Stomach (tissue), 9 donors: ENCODE data around the gene HASPIN. TPM values are rescaled to one million over a fixed set of nuclear protein-coding genes. Genes with fewer than 3 reads are reported as not detected.

ENCODE experiments used
- DNase-seq, 2 donors: peaks; one replicate each; pipeline versions ENCODE4 v3.0.0 to v3.0.0-alpha.2; 2013 to 2019
- H3K27ac ChIP-seq, 5 donors: fragments of 200-600 bp in 4 of 5; sonication (generic) in 4 of 5; one replicate each; pipeline ENCODE4 v1.5.1; 2013 to 2019; ENCODE audit warnings: mild to moderate bottlenecking in 1 of 5, moderate library complexity in 1 of 5
- H3K27me3 ChIP-seq, 3 donors: fragments of 200-600 bp; sonication (generic); one replicate each; pipeline ENCODE4 v1.5.1; 2017 to 2019; ENCODE audit warnings: mixed run types in 1 of 3
- H3K36me3 ChIP-seq, 4 donors: fragments of 200-600 bp; sonication (generic); 1 replicate in 3 of 4; 2 replicates in 1 of 4; pipeline ENCODE4 v1.5.1; 2016 to 2019
- H3K4me1 ChIP-seq, 4 donors: fragments of 200-600 bp; sonication (generic); one replicate each; pipeline ENCODE4 v1.5.1; 2016 to 2019
- H3K4me3 ChIP-seq, 4 donors: fragments of 200-600 bp; sonication (generic) in 3 of 4; one replicate each; pipeline ENCODE4 v1.5.1; 2016 to 2019; ENCODE audit warnings: mild to moderate bottlenecking in 1 of 4
- H3K9me3 ChIP-seq, 4 donors: fragments of 200-600 bp; sonication (generic); one replicate each; pipeline ENCODE4 v1.5.1; 2016 to 2019
- EP300 ChIP-seq: sonication (generic); formaldehyde crosslinking; IDR thresholded peaks from one replicate; pipeline ENCODE4 v1.6.1; 2017; ENCODE audit warnings: antibody characterized with exemption
- POLR2A ChIP-seq, 4 donors: fragments of 450-650 bp; IDR thresholded peaks; one replicate each; pipeline ENCODE4 v1.6.1; 2016; ENCODE audit warnings: antibody characterized with exemption in 4 of 4, control low read depth in 2 of 4, mild to moderate bottlenecking in 1 of 4, moderate library complexity in 1 of 4
- POLR2AphosphoS5 ChIP-seq, 3 donors: sonication (generic); formaldehyde crosslinking; IDR thresholded peaks; one replicate each; pipeline ENCODE4 v1.6.1; 2016; ENCODE audit warnings: antibody characterized with exemption in 3 of 3
- WGBS, 5 donors: extraction: QIAGEN DNeasy Blood & Tissue Kit in 3 of 5; methylation state at CpG; one replicate each; pipeline versions ENCODE4 v1.1.5 to v1.1.7; 2013 to 2018; 5-methylcytosine and 5-hydroxymethylcytosine counted together
- intact Hi-C: fragments of 100-400 bp; cut with DNase I; formaldehyde crosslinking; loops from one replicate; pipeline ENCODE4 v1.15.1; 2023; ENCODE audit warnings: low total_unique reads
- polyA plus RNA-seq, 3 donors: library from polyadenylated mRNA; stranded (reverse); fragments of 200-250 nt; gene quantifications; one replicate each; pipeline ENCODE4 v1.2.3, GENCODE V29; 2013
- total RNA-seq, 5 donors: library from RNA; depleted of rRNA; stranded (reverse); fragments of >200 nt; gene quantifications; one replicate each; pipeline versions ENCODE4 v1.1.0 to v1.2.3, GENCODE V29; 2014 to 2016
- TF ChIP-seq, protein P1 (sequence below), 7 experiments: fragments of 450-650 bp in 4 of 7; fragments of 200-600 bp in 3 of 7; sonication (generic) in 3 of 7; IDR thresholded peaks; one replicate each; pipeline ENCODE4 v1.5.1; 2016 to 2019; ENCODE audit warnings: antibody characterized with exemption in 7 of 7, control low read depth in 2 of 7, mild to moderate bottlenecking in 1 of 7
- donor health status: healthy with polysubstance abuse.
- donor health status: Bipolar disorder and iron deficiency.
- donor health status: healthy.

HASPIN gene
- total and polyA plus RNA-seq, 8 donors, result 0.30 to 0.89 (median 0.68) TPM; not detected in 3

DNA sequence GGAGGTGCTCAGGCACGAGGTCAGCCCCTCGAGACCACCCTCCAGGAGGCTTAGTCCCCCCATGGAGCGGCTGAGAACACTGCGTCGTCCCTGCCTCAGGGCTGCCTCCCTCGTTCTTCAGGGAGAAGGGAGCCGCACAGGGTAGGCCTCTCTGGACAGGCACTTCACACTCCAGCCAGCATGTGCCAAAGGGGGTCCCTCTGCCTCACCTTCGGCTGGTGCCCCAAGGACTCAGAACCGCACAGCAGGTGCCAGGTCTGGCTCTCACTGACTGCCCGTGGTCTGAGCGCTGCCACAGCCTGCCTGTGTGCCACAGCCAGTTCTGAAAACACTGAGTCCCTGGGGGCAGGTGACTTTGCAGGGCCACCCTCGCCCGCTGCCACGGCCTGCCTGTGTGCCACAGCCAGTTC, 34.8 kb upstream of the HASPIN start:
- Histone ChIP-seq H3K27ac (no peak overlapping the region), H3K9me3 (no peaks in the 10 kb centered on the region), H3K27me3 (peaks cover 0 to 66% (median 13%) of the 10 kb centered on the region in 3 donors), H3K4me3 (no peak overlapping the region), H3K36me3 (peaks cover 0 to 3% (median 0%) of the 10 kb centered on the region in 4 donors), H3K4me1 (peaks cover 0 to 5% (median 0%) of the 10 kb centered on the region in 4 donors)
- WGBS, 5 donors, result 63 to 83% (median 75%) methylated on average over 4 to 13 of the region's 14 CpGs
- DNase-seq, result no peak
- no peak for TF ChIP-seq EP300
- no peak for TF ChIP-seq POLR2A (IDR thresholded peaks at IDR 0.05)
- TF ChIP-seq POLR2AphosphoS5 (IDR thresholded peaks at IDR 0.05), result no peak
- TF ChIP-seq, protein P1, sequence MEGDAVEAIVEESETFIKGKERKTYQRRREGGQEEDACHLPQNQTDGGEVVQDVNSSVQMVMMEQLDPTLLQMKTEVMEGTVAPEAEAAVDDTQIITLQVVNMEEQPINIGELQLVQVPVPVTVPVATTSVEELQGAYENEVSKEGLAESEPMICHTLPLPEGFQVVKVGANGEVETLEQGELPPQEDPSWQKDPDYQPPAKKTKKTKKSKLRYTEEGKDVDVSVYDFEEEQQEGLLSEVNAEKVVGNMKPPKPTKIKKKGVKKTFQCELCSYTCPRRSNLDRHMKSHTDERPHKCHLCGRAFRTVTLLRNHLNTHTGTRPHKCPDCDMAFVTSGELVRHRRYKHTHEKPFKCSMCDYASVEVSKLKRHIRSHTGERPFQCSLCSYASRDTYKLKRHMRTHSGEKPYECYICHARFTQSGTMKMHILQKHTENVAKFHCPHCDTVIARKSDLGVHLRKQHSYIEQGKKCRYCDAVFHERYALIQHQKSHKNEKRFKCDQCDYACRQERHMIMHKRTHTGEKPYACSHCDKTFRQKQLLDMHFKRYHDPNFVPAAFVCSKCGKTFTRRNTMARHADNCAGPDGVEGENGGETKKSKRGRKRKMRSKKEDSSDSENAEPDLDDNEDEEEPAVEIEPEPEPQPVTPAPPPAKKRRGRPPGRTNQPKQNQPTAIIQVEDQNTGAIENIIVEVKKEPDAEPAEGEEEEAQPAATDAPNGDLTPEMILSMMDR (IDR thresholded peaks at IDR 0.05), result no peak
- intact Hi-C loops, result no loop called here

DNA sequence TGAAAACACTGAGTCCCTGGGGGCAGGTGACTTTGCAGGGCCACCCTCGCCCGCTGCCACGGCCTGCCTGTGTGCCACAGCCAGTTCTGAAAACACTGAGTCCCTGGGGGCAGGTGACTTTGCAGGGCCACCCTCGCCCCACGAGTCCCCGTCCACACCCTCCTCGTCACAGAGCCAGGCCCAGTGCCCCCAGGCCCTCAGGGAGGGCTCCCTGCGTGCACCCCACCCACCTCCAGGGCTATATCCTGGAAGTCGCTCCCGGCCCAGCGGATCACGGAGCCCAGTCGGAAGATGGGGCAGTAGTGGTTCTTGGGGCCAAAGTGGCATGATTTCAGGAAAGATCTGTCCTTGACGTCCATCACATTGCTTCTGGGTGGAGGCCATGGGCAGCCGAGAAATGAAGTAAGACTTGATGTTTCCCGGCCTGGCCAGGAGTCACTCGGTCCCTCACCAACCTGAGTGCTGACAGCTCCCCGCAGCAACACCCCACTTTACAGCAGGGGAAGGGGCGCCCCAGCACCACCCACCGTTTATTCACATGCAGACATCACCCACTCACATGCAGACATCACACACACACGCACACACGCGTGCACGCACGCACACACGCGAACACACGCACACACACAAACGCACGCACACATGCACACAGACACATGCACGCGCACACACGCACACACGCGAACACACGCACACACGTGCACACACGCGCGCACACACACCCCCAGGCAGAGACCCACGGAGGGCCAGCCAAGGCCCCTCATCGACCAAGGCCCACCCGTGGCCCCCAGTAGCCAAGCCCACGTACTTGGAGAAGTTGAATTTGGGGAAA, 34.2 kb upstream of the HASPIN start:
- no peaks in the 10 kb centered on the region for H3K9me3 ChIP-seq
- no peak for DNase-seq
- peaks cover 0 to 5% (median under 1%) of the 10 kb centered on the region in 4 donors for H3K4me1 ChIP-seq
- H3K4me3 ChIP-seq, result no peak overlapping the region
- WGBS, 5 donors, result 86 to 90% (median 87%) methylated on average over 34 to 42 of the region's 44 CpGs
- TF ChIP-seq POLR2AphosphoS5 (IDR thresholded peaks at IDR 0.05) (no peak), POLR2A (IDR thresholded peaks at IDR 0.05) (no peak), EP300 (no peak)
- TF ChIP-seq, protein P1 (IDR thresholded peaks at IDR 0.05), result no peak
- H3K36me3 ChIP-seq, result peaks cover 0 to 3% (median 0%) of the 10 kb centered on the region in 4 donors
- peaks cover 0 to 66% (median 8%) of the 10 kb centered on the region in 3 donors for H3K27me3 ChIP-seq
- intact Hi-C loops, result no loop called here
- H3K27ac ChIP-seq, result no peak overlapping the region

DNA sequence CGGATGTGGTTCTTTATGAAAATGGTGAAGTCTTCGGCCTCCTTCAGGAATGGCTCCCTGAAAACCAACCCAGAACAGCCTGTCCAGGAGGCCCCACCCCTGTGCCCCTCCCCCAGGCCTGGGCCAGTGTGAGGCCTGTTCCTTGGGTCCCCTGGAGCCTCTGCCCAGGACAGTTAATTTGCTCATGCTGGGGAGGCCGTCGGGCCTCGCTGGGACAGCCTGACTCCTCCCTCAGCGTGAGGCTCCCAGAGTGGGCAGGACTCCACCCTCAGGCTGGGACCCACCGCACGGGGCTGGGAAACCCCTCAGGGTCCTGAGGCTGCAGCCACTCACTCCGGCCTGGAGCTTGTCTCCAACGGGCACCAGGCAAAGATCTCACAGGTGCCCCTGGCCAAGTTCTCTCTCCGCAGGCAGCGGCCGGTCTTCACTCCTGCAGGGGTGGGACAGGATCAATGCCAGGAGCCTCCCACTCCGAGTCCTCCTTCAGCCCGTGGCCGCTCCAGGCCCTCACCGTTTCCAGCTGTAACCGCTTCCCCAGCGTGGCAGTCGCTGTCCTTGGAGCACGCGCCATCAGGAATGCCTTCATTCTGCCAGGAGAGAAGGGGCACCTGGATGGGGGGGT, 33.5 kb upstream of the HASPIN start:
- Histone ChIP-seq H3K27ac (no peak overlapping the region), H3K4me1 (peaks cover 3 to 12% (median 6%) of the 10 kb centered on the region in 4 donors), H3K36me3 (peaks cover 0 to 3% (median 0%) of the 10 kb centered on the region in 4 donors), H3K4me3 (no peak overlapping the region), H3K27me3 (peaks cover 0 to 66% (median 10%) of the 10 kb centered on the region in 3 donors), H3K9me3 (no peaks in the 10 kb centered on the region)
- DNase-seq, result no peak
- WGBS, 5 donors, result 75 to 85% (median 82%) methylated on average over 16 to 22 of the region's 22 CpGs
- TF ChIP-seq POLR2AphosphoS5 (IDR thresholded peaks at IDR 0.05) (no peak), POLR2A (IDR thresholded peaks at IDR 0.05) (no peak), EP300 (no peak)
- TF ChIP-seq, protein P1 (IDR thresholded peaks at IDR 0.05), result no peak
- intact Hi-C loops, result no loop called here

DNA sequence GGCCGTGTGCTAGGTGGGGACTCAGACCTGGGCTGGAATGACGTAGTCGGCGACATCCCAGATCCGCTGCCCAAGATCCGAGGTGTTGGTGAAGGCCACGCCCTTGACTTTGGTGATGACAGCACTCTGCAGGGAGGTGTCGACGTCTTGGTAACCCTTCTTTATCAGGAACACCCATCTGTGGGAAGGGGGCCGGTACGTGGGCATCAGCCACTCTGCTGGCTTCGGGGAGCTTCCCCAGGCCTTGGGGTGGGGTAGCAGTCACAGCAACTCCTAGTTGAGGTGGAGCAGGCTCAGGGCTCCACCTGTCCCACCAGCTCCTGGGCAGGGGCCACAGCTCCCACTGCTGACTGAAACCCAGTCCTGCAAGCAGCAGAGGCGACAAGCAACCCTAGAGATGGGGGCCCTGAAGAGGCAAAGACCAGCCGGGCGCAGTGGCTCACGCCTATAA, 32.1 kb upstream of the HASPIN start:
- H3K36me3 ChIP-seq, result peaks cover 0 to 3% (median 0%) of the 10 kb centered on the region in 4 donors
- H3K4me3 ChIP-seq, result no peak overlapping the region
- peaks cover 0 to 77% (median 22%) of the 10 kb centered on the region in 3 donors for H3K27me3 ChIP-seq
- no peak for DNase-seq
- whole genome bisulfite sequencing, 5 donors, result 73 to 78% (median 76%) methylated on average over 8 to 16 of the region's 16 CpGs
- H3K4me1 ChIP-seq, result peaks cover 16 to 26% (median 20%) of the 10 kb centered on the region in 4 donors
- H3K27ac ChIP-seq, result no peak overlapping the region
- intact Hi-C loops, result no loop called here
- no peaks in the 10 kb centered on the region for H3K9me3 ChIP-seq
- TF ChIP-seq EP300 (no peak), POLR2A (IDR thresholded peaks at IDR 0.05) (no peak), POLR2AphosphoS5 (IDR thresholded peaks at IDR 0.05) (no peak)
- TF ChIP-seq, protein P1 (IDR thresholded peaks at IDR 0.05), result no peak
